Stimulated activated CD8-positive, alpha-beta memory T cell treated with anti-CD3 and anti-CD28 coated beads, Interleukin-4, amount 100 ng/mL, for 4 hours (primary cell): Measurements from ENCODE around the gene FOXI2.

Source experiments
- DNase-seq, 2 donors: peaks; one replicate each; pipeline ENCODE4 v3.0.0-alpha.2; 2020; ENCODE audit warnings: low read depth in 2 of 2, low spot score in 1 of 2

FOXI2 gene

DNA sequence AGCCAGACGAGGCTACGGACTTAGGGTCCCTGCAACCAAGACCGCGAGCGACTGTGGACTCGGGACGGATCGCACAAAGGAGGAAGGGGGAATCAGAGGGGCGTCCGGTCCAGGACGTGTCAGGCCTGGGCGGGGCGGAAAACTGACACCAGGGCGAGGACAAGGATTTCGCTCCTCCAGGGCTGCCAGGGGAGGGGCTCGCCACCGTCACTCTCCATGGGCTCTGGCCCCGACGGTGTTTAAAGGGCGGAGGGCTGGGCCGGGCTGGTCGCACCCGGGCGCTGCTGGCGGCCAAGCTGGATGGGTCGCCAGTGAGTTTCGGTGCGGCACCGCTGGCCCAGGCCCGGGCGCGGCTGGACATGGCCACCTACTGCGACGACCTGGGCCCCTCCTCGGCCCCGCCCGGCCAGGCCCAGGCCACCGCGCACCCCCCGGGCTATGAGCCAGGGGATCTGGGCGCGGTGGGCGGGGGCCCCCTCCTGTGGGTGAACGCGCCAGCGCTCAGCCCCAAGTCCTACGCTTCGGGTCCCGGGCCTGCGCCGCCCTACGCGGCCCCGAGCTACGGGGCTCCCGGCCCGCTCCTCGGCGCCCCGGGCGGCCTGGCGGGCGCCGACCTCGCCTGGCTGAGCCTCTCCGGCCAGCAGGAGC lies at the start of gene FOXI2:
FOXI2 (plus strand) TSS at position 271 of the 648 bp plus-strand sequence; CDS start at position 360, 89 bp downstream.
- DNase-seq: no peak

DNA sequence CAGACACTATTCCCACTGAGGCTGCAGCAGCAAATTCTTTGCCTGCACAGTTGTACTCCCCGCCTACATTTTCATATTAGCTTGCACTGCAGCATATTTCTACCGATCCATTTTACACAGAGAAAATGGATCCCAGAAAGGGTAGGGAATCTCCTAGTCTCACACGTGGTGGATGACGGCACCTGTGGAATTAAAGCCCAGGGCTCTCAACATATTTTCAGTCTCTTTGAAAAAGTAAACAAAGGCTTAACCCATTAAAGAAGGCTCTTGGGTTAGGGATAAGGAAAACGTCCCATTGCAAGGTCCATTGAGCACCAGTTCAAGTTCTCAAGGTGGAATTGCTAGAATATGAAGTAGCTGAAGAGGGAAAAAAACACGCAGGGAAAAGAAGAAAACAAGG lies 49.4 kb upstream of the FOXI2 start:
- DNase-seq: no peak

DNA sequence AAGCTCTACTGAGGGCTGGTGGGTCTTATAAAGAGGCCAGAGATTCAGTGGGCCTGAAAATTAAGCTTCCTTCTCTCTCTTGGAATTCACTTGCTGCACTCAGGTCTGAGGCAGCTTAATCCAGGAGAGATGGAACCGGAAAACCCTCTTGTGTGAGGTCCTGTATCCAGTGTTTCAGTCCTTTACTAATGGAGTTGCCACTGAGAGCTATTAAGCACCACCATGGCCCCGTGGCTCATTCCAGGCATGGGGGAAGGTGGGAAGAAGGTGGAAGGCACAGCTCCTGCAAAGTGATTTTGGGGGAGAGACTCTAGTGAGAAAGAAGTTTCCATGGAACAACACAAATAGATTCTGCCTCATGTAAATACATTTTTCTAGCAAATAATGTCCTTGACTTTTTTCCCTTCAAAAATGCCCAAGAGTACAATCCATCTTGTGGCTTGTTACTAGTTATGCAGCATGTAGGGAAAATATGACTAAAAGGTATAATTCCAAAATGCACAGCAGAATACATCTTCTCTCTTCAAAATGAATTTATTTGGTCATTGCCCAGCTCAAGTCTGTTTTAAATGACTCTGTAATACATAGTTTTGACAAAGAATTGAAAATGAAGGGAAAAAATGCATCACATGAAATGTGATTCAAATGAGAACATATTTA lies 46.7 kb upstream of the FOXI2 start:
- DNase-seq: no peak

DNA sequence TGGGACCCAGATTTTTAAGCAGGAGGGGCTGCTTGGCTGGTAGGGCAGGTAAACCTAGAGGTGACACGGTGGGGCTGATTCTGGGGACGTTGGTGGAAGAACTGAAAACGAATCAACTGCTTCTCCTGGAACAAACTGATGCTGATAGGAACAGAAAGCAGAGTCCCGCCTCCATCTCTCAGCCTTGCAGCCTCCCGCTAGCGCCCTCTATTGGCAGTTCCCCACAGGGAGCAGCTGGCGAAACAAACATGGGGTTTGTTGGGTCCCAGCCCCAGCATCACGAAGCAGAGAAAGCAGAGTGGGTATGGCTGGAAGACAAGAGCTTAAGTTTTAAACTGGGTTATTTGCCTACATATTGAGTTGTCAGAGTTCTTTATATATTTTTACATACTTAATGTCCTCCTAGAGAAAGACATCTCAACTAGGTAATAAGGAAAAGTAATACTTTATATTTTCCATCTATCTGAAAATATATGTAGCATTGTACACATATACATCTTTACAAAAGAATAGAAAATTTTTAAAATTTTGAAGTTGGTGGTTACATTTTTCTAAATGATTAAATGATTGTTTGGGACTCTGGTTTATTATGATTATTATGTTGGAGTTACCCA lies 42.3 kb upstream of the FOXI2 start:
- DNase-seq: no peak

DNA sequence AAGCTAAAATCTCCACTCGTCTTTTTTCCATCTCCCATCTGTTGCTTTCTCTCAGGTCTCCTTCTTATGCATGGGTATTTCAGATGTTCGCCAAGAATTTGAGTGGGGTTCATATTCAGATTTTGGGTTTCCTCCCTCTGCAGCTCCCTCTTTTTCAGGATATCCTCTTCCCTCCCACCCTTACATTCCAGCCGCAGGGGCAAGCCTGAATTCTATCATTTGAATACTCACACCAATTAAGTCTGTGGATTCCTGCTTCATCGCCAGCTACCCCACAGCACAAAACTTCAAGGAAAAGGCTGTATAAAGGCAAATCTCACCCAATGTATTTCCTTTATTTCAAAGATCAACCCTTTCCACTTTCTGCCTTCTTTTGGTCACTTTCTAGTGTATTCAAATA lies 41.6 kb upstream of the FOXI2 start:
- DNase-seq: no peak

DNA sequence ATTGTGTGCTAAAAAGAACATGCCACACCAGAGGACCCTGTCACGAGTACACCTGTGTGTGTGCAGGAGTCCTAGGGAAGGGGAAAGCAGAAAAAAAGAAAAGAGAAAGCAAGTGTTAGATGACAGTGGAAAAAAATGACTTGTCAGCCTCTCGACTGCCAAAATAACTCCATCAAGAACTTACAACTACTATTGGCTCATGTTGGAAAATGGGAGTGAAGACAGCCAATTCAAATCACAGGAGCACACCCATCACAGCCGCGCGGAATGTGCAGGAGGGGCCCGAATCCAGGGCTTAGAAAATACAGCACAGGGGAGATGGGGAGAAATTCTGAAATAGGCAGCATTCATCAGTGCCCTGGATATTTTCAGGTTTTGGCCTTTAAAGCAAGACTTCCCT lies 38.1 kb upstream of the FOXI2 start:
- DNase-seq: no peak

DNA sequence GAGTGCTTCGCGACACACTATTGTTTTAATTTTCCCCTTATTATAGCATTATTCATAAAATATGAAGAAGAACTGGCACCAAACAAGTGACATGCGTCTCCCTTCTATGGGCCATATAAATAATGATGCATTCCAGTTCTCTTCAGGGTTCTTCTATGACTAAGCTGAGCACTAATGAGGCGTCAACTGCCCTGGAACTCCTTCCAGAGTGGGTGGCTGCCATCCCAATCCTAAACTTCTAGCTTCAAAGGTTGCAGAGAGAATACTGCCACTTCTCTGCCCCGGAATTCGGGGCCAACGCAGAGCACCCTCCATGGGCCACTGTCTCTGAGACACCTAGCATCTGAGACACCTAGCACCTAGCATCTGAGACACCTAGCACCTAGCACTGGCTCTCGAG lies 37.7 kb upstream of the FOXI2 start:
- DNase-seq: no peak

DNA sequence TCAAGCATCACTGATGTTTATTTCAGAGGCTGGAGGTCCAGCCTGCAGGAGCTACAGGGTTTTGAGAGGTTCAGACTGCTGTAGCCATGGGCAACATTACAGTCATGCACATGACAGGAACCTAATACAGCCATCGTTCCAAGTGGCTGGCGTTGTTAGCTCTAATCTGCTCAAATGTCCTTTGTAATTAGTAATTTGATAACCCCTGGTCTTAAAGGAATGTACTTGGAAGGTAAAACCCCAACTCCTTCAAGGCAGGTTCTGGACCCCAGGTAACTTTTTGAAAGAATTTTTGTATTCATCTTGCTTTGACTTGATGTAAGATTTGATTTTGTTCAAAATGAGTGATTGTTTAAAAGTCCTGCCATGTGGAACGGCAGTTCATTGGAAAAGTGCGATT lies 34.7 kb upstream of the FOXI2 start:
- DNase-seq: no peak

DNA sequence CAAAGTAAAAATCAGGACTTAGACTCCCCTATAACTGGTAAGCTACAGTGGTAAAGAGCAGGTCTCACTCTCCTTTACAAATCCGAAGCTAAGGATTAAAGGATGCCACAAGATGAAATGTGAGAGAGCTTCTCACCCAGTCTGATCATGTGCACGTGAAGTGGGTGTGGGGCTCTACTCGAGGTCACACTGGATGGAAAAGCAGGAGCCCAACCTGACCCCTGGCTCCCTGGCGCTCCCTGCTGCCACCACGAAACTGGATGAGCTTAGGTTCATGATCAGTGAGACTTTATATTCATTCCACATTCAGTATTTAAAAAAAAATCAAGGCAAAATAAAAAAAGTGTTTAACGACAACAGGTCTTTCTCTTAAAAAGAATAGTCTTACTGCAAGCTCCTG lies 21.7 kb upstream of the FOXI2 start:
- DNase-seq: no peak

DNA sequence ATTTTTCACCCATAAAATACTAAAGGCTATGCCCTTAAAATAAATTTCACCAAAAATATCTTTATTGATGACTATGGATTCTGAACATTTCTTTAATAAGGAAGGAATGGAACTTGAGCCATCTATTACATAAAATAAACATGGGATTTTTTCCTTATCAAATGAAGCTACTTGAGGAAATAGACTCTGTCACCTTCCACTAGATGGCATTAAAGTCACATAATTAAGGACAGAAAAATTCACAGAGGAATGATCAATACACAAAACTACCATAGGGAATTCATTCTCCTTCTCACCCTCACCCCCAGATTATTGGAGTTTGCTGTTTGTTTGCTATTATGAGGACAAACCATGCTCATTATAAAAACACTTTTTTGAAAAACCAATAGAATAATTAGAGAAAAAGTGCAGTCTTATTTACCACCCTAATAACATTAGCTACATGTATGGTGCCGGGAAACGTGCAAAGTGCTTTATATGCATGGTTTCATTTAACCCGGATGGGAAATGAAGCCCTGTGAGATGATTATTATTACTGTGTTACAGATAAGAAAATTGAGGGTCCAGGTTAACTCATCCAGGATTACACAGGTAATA lies 21.1 kb upstream of the FOXI2 start:
- DNase-seq: no peak

DNA sequence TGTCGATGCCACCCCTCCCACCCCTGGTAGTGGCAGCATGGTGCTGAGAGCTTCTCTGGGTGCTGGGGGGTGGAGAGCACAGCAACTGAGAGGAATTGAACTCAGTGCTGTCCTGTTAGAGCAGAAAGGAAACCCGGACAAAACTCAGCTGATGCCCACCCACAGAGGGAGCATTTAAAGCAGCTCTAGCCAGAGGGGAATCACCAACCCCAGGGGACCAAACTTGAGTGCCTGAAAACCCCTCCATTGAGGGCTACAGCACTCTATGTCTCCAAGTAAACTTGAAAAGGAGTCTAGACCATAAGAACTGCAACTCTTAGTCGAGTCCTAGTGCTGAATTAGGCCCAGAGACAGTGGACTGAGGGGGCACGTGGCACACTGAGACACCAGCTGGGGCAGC lies 16.8 kb upstream of the FOXI2 start:
- DNase-seq: no peak

DNA sequence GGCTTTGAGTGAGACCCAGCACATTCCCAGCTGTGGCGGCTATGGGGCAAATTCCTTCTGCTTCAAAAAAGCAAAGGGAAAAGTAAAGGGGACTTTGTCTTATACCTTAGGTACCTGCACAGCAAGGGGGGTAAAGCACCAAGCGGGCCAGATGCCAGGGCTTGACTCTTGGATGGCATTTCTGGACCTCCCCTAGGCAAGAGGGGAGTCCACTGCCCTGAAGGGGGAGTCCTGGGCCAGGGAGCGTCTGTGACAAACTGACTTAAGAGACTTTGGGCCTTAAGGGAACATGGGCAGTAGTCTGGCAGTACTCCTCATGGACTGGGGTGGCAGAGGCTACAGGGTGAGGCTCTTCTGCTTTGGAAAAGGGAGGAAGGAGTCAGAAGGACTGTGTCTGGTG lies 16.1 kb upstream of the FOXI2 start:
- DNase-seq: no peak

DNA sequence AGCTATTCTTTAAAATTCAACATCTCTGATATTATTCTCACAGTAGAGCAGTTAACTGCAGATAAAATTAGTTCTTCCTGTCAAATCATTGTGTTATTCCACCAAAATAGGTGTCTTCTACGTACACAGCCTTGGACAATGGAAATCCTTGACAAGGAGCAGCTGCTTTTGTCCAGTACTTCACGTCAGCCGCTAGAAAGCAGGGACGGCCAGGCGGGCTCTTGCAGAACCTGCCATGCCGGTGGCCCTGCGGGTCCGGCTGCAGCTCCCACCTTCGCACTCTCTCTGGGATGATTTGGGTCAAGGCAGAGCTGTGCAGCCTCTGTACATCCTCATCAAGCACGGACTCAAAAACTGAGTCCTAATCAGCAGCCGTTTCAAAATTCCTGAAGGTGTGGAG lies 2.2 kb upstream of the FOXI2 start:
- no peak for DNase-seq

DNA sequence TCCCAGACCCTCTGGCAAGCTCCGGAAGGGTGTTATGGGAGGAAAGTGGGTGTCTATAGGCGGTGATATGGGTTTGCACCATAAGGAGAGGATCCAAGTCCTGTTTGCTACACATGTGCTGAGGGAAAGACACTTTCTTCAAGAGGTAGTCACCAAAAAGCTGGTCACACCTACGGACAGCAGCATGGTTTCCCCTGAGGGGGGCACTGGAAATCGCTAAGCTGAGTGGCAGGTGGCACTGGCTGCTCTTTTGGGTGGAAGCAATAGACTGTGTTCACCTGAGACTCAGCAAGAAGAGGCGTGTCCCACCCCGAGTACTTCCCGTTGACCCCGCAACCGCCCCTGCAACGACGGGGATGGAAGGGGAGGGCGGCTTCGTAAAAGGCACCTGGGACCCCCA lies 1.8 kb upstream of the FOXI2 start:
- no peak for DNase-seq

DNA sequence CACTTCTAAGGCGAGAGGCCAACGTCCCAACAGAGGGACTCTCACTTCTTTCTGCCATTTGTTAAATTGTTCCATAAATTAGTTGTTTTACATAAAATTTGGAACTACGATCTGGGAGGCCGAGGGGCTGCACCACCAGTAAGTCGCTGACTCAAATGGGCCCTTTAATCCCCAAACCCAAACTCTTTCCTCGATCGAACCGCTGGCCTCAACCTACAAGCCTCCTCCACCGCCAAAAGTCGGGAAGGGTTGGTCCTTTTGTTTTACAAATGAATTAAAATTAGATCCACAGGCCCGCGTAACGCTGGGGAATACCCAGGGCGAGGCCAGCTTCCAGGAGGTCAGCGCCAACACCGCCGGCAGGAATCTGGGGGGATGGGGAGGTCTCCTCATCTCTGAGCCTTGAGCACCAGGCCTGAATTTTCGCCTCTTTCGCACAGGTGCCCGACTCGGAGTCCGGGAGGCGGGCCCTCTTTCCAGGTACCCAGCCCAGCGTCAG lies 1.2 kb upstream of the FOXI2 start:
- DNase-seq: no peak

DNA sequence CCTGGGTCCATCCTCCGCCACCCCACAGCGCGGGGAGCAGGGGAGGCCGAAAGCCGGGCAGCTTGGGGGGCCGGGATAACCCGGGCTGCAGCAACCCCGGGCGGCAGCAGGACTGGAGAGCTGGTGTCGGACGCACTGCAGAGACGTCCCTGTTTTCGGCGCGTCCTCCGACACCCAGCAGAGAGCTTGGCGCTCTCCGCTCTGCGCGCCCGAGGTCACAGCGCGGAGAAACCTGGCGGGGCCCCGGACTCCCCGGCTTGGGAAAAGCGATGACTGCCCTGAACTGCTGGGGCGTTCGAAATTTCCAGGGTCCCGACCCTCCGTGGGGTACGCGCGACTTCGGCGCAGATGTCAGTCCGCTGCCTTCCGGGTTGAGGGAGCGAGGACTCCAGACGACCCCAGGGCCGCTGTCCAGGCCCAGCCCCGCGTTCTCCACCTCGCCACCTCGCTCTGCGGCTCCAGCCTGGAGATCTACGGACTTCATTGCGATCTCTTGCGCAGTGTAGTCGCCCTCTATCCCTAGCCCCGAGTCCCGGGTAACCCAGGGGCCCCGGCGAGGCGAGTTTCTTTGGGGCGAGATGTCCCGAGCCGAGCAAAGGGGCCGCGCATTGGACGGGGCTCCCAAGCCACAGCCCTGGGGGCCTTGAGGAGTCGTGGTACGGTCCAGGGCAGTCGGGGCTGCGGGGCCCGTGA lies 617 bp upstream of the FOXI2 start:
- no peak for DNase-seq

DNA sequence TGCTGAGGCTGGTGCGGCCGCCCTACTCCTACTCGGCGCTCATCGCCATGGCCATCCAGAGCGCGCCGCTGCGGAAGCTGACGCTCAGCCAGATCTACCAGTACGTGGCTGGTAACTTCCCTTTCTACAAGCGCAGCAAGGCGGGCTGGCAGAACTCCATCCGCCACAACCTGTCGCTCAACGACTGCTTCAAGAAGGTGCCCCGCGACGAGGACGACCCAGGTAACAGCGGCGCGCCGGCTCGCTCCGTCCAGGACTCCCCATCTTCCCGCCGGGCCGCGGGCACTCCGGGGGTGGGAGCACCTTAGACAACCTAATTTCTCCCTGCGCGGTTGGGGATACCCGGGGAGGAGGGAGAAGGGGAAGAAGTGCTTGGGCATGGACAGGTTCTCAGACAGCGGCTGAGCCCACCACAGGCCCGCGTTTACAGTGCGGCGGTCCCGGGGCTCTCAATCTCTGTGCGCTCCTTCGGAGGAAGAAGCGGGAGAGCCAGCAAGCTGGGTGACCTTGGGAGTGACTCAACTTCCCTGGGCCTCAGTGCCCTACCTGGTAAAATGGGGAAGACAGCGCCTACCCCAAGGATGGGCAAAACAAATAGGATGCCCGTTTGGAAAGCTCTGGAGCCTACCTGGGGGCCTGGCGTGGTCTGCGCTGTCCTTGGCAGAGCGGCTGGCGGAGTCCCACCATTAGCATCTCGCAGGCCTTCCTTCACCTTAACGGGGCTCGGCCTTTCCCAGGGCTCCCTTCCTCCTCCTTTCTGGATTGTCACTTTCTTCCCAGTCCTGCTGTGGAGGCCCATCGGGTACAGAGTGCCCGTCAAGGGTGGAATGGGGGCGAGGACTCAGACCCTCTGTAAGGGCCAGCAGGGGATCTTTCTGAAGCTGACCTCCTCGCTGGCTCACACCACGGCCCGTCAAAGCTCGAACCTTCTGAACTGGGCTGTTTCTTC lies 852 bp downstream of the FOXI2 start:
- DNase-seq: no peak

DNA sequence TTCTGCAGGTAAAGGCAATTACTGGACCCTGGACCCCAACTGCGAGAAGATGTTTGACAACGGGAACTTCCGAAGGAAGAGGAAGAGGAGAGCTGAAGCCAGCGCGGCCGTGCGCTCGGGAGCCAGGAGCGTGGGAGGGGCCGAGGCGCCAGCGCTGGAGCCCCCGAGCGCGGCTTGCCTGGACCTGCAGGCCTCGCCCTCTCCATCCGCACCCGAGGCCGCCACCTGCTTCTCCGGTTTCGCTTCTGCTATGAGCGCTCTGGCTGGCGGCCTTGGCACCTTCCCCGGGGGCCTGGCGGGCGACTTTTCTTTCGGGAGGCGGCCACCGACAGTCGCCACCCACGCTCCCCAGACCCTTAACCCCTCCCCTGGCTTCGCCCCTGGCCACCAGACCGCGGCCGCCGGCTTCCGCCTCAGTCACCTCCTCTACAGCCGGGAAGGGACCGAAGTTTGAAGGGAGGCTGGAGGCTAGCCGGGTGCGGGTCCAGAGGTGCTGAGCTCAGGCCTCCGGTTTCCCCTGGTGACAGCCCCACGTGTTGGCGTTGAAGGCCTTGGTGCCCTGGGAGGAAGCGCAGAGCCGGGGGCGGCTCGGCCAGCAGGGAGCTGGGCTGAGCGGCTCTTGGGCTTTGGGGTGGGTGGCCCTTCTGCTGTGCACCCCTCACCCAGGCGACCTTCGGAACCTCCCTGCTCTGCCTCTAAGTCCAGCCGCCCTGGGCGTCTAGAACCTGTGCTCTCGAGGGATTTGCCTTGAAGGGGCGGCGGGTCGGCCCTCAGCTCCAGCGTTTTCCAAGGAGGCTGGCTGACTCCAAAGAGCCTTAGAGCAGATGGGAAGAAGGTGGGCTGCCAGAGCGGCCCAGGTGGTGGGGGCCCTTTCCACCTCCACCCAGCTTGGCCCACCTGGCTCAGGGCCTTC lies 1.8 kb downstream of the FOXI2 start:
- DNase-seq: no peak

DNA sequence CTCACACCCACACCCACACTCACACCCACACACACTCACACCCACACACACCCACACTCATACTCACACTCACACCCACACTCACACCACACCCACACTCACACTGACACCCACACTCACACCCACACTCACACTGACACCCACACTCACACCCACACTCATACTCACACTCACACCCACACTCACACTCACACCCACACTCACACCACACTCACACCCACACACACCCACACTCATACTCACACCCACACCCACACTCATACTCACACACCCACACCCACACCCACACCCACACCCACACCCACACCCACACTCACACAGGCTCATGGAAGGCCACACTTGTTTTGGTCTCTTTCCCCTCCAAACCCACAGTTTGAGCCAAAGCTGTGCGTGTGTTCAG lies 2.9 kb downstream of the FOXI2 start:
- DNase-seq: no peak
